Fibroblast of skin of abdomen (primary cell): ENCODE results near the gene ATG4A.

Source experiments
- DNase-seq: peaks from one replicate; pipeline ENCODE4 v3.0.0-alpha.2; 2013

The ATG4A gene

DNA sequence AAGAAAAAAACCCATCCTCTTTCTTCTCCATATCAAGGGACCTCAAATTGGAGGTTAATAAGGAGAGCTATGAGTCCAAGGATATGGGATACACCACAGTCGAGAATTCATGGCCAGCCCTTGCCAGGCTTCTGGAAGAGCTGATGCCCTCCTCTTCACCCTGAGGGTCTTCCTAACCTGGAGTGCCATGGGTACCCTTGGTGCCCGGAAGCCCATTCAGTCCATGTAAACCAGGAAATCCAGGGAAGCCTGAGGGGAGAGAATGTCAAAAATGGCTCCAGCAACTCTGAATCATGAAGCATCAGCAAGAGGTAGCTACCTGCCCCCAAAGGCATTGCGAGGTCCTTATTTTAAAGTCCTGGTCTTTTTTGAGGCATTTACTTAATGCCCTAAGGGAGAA lies 78.2 kb downstream of the ATG4A start:
- no peak for DNase-seq

DNA sequence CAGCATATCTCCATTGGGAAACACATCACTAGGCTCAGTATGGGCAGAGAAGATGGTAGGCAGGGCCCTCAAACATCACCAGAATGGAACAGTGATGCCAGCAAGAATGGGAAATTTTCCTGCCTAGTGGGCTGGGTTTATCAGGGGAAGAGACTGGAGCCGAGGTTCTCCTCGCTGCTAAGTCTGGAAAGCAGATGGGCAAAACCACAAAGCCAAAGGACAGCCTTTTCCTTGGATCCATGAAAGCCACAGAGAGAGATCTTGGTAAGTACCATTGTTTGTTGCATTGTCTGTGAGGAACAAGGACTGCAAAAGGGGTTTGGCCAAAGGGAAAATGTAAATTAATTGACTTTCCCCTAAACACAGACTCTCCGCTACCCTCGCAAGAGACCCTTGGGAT lies 80.1 kb downstream of the ATG4A start:
- no peak for DNase-seq

DNA sequence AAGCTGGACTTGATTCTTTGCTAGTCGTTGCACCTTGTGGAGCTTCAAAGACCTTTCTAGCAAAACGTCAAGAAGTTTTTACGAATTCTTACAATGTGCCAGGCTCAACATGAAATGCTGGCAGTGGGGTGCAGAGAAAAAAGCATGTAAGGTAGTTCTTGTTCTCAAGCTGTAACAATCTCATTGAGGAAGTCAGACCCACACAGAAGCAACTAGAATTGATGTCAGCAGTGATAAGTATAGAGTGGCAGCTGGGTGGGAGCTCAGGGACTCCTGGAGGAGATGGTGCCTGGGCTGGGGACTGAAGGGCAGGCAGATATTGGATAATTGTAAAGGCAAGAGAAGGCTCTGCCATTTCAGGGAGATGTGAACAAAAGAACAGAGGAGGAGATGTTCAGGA lies 82.3 kb downstream of the ATG4A start:
- DNase-seq, result no peak

DNA sequence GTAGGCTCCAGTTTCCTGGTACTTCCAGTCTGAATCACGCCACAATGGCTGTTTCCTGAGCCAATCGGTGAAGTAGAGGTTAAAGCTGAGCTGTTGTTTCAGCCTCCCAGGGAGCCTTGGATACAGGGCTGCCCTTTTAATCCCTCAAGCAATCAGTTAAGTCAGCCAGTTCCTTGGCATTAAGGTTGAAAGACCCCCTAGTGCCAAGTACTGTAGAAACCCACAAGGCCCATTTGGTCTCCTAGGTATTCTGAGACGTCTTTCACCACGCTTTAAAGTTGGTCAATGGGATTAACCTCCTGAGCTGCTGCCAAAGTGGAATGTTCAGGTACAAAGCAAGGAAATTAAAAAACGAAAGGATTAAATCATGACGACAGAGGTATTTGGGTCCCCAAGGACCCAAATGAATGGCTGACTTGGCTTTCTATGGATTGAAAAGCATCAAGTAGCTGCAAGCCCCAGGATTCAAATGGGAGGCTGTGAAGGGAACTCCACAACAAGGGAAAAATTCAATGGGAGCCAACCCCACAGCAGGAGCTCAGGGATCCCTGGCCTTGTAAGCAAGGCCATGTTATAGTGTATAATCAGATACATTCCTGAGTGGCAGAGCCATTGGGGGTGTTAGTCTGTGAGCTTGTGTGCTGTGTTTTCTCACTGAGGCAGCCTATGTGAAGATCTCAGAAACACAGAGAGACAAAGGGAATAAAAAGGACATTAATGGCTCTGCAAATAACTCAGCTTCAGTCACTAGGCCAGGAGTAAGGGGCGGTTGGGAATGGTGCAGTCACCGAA lies 86.0 kb downstream of the ATG4A start:
- no peak for DNase-seq

DNA sequence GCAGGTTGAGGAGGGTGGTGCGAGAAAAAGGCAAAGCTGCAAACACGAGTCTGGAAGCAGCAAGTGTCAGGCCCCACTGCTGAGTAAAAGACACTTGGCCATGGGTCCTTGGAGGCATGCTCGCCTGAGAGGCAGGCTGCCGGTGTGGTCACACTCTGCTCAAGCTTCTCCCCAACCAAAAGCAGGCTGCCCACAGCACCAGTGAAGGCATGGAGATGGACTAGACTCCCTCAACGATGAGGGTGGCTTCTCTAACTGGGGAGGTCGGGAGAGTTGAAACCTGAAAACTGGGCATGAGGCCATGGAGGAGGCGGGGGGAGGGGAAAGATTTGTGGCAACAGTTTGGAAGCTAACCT lies 86.5 kb downstream of the ATG4A start:
- no peak for DNase-seq

DNA sequence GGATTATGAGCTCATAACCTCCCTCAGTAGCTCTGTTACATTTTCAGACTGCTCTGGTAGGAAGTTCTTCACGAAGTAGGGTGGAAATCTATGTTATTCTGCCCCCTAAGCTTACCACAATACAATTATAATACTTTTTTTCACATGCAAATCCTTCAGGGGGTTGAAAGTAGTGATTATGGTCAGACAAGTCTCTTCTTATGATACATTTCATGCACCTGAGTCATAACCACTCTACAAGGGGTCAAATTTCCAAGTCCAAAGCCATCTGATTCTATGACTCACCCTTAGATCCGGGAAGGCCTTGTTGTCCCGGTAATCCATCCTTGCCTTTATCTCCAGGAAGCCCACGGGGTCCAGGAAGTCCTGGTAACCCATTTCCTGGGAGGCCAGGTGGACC lies 95.2 kb downstream of the ATG4A start:
- DNase-seq, result peak; percentile 81

DNA sequence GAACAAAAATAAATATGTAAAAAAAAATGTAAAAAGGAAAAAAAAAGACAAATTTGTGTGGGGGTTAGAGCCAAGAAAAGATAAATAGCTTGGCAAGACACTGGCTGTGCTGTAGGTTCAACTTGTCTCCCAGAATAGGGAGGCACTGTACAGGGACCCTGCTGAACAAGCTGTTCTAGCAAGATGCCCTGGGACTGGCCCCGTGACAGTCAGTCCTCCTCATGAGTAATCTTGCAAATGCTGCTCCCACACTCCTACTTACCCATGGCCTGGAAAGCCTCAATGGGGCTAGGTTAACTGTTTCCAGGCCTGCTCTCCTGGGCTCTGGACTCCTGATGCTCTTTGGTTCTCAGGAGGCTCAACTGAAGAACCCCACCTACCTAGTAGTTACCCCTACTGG lies 106.8 kb downstream of the ATG4A start:
- no peak for DNase-seq

DNA sequence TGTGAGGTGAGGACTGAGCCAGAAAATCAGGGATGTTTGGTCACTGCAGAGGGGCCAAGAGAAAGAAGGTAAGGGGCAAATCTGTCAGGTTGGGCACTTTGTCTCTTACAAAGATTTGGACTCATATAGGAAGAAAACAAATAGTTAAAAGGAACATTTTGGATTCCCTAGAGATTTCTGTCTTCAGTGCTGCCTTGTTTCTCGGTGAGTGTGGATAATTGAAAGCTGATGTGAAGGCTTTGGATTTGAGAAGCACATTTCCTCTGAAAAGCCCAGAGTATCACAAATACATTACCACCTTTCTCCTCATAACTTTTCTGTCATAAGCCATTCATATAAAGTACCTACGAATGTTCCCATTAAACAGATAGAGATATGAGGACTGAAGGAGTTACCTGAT lies 107.5 kb downstream of the ATG4A start:
- no peak for DNase-seq

DNA sequence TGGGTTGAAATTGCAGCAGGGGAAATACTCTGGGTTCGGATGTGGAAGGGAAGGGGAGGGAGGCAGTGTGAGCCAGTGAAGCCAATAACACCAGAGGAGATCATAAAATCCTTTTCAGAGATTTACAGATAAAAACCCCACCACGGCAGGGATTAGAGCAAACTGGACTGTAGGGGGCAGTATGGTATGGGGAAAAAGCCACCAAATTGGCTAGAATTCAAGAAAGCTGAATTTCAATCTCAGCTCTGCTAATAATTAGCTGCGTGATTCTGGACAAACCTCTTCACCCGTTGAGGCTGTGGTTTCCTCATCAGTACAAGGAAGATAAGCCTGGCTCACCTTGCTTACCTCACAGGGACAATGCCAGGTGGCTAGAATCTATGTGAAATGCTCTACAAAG lies 108.1 kb downstream of the ATG4A start:
- peak; percentile 20 for DNase-seq

DNA sequence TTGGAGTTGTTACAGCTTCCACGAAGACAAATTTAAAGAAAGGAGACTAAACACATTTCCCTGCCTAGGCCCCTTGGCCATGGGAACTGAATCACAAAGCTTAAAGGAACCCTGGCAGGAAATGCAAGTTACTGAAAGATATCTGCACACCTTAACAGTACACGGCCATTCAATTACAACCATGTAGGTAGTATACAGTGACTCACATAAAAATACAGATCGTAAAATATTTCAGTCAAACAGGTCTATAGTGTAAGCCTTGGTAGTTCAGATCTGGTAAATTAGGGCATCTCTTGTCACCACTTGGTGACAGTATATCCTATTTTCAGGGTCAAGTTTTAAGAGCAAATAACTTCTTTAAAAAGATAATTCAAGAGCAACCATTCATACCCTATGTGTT lies 112.0 kb downstream of the ATG4A start:
- DNase-seq, result no peak
